Esophagus (tissue), 2 donors: ENCODE measurements around the gene CXCR5. TPM values are rescaled to one million over a fixed set of nuclear protein-coding genes. Genes with fewer than 3 reads are reported as not detected.

Source experiments
- H3K27ac ChIP-seq, 2 donors: one replicate each; pipeline ENCODE4 v1.5.1; 2013; ENCODE audit warnings: low read depth in 2 of 2, mild to moderate bottlenecking in 2 of 2, inconsistent platforms in 1 of 2, low read length in 1 of 2, moderate library complexity in 1 of 2
- H3K27me3 ChIP-seq, 2 donors: one replicate each; pipeline ENCODE4 v1.6.1; 2013; ENCODE audit warnings: low read length in 2 of 2, control low read depth in 1 of 2, mild to moderate bottlenecking in 1 of 2; ENCODE audit not compliant: insufficient read depth in 2 of 2, control insufficient read depth in 1 of 2
- H3K36me3 ChIP-seq, 2 donors: one replicate each; pipeline ENCODE4 v1.6.1; 2013; ENCODE audit warnings: low read length in 1 of 2; ENCODE audit not compliant: control insufficient read depth in 2 of 2, insufficient read depth in 2 of 2
- H3K4me1 ChIP-seq, 2 donors: one replicate each; pipeline ENCODE4 v1.6.1; 2013; ENCODE audit warnings: low read length in 1 of 2; ENCODE audit not compliant: control insufficient read depth in 2 of 2, insufficient read depth in 2 of 2
- H3K4me3 ChIP-seq, 2 donors: one replicate each; pipeline ENCODE4 v1.5.1; 2013; ENCODE audit warnings: low read length in 2 of 2, mild to moderate bottlenecking in 2 of 2, low read depth in 1 of 2, moderate library complexity in 1 of 2
- H3K9me3 ChIP-seq, 2 donors: one replicate each; pipeline ENCODE4 v1.6.1; 2013; ENCODE audit warnings: mild to moderate bottlenecking in 2 of 2, low read depth in 1 of 2, low read length in 1 of 2, moderate library complexity in 1 of 2; ENCODE audit not compliant: control insufficient read depth in 2 of 2, insufficient read depth in 1 of 2
- WGBS, 2 donors: extraction: QIAGEN DNeasy Blood & Tissue Kit; methylation state at CpG; one replicate each; pipeline ENCODE4 v1.1.7; 2013; 5-methylcytosine and 5-hydroxymethylcytosine counted together
- polyA plus RNA-seq, 2 donors: library from polyadenylated mRNA; stranded (reverse); fragments of 200-250 nt; gene quantifications; one replicate each; pipeline ENCODE4 v1.2.3, GENCODE V29; 2013
- donor health status: healthy with polysubstance abuse.
- donor health status: Bipolar disorder and iron deficiency.

The CXCR5 gene
- polyA plus RNA-seq, 2 donors: 0.11 to 0.18 TPM

- 40 to 45% methylated on average over 10 of the region's 10 CpGs for WGBS, 2 donors
- Histone ChIP-seq H3K9me3 (no peaks in the 10 kb centered on the region), H3K36me3 (no peaks in the 10 kb centered on the region), H3K4me3 (no peak overlapping the region), H3K4me1 (peaks cover 37 to 83% of the 10 kb centered on the region in 2 donors), H3K27ac (peak overlapping the region; percentile 98 to 99), H3K27me3 (no peaks in the 10 kb centered on the region)
These were observed 32.5 kb downstream of the CXCR5 start for GRCh38 chr11:118915941-118916841.

DNA sequence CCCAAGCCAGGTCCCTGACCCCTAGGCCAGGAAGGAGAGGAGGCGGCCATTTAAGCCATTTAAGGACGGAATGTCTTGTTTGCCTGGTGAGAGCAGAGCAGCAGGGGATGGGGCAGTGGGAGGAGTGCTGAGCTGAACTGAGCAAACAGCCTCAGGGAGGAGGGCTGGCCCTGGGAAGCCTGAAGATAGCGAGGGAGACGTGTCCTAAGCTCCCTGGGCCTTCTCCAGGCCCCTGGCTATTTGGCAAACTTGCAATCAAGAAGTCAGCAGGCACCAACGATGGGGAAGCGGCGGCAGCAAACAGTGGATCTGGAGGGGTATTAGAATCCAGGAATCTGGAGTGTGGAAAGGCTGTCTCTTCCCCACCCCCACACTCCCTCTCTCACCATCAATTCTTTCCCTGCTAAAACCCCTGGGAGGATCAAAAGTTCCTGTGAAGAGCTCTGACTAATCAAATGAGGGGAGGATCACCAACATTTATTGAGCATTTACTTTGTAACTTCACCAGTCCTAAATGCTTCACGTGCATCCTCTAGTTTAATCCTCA lies 33.2 kb downstream of the CXCR5 start:
- Histone ChIP-seq H3K9me3 (no peaks in the 10 kb centered on the region), H3K27ac (peak overlapping the region; percentile 98 to 99), H3K27me3 (no peaks in the 10 kb centered on the region), H3K36me3 (no peaks in the 10 kb centered on the region), H3K4me3 (no peak overlapping the region), H3K4me1 (peaks cover 43 to 84% of the 10 kb centered on the region in 2 donors)
- WGBS, 2 donors: 19 to 27% methylated on average over 8 of the region's 8 CpGs

DNA sequence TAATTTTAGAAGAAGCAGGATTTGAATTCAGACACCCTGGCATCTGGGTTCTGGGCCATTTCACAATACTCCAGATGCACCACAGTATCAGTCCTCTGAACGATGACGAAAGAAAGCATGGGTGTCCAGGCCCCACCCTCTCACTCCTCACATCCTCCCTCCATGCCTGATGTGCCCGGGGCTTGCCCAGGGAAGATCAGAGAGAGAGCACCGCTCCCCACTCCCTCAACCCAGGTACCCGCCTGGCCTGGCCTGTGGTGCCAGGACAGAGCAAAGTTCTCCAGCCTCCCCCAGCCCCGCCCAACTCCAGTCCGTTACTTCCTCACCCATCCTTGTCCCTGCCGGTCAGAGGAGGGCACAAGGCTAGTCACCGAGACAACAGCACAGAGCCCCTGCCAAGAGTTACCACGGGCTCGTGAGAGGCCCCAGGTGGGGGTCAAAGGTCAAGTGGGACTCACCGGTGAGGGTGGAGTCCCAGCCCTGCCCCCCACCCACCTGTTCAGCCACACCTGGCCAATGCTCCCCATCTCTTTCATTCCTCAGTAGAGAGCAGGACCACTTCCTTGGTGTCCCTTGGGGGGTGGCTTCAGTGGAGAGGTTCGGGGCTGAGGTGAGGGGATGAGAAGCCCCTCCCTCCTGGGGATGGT lies 33.9 kb downstream of the CXCR5 start:
- Histone ChIP-seq H3K27me3 (no peaks in the 10 kb centered on the region), H3K4me3 (peak overlapping the region; percentile 7 to 12), H3K4me1 (peaks cover 40 to 77% of the 10 kb centered on the region in 2 donors), H3K27ac (peak overlapping the region; percentile 98 to 99), H3K9me3 (no peaks in the 10 kb centered on the region), H3K36me3 (no peaks in the 10 kb centered on the region)
- 7 to 10% methylated on average over 13 of the region's 13 CpGs for WGBS, 2 donors

DNA sequence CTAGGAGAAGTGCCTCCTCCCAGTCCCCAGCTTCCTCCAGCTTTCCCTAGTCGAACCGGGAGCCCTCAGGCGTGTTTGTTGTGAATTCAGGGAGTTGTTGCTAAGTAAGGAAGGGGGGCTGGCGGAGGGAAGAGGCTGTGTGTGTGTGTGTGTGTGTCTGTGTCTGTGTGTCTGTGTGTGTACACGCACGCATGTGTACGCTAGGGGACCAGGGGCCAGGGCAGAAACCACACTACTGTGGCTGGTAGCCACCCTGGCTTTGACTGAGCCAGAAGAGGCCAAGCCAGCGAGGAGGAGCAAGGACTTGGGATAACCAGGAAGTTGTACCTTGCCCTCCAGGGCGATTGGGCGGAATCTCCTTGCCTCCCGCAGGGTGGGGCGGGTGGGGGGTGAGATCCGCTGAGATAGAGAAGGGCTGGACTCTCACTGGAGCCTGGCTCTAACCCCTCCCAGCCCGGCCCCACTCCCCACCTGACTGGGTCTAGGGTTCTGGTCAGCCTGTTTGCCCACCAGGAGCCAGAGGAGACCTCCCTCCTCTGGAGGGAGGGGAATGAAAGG lies 34.5 kb downstream of the CXCR5 start:
- H3K4me3 ChIP-seq: peak overlapping the region; percentile 7 to 29
- H3K27me3 ChIP-seq: no peaks in the 10 kb centered on the region
- no peaks in the 10 kb centered on the region for H3K9me3 ChIP-seq
- H3K27ac ChIP-seq: peak overlapping the region; percentile 98 to 99
- no peaks in the 10 kb centered on the region for H3K36me3 ChIP-seq
- H3K4me1 ChIP-seq: peaks cover 39 to 75% of the 10 kb centered on the region in 2 donors
- WGBS, 2 donors: 6 to 8% methylated on average over 14 of the region's 14 CpGs

DNA sequence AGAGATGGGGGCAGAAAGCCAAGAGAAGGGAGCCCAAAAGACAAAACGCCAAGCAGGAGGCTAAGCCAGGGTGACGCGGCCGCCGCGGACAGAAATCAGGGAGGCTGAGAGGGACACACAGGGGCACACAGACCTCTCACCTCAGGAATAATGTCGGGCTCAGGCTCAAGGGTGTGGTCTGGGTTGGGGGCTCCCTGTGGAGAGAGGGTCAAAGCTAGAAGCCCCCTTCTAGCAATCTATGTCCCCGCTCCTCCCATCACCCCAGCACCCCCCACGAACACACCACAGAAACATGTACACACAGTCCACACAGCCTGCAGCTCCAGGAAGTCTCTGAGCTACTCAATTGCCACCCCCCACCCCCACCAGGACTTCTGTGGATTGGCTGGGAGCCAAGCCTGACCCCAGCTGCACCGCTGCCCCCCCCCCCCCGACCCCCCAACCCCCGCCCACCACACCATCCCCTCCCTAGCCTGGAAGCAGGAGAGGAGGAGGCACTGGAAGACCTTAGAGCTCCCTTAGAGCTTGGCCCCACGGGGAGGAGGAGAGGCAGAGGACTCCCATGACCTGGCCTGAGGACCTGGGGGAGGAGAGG lies 35.1 kb downstream of the CXCR5 start:
- Histone ChIP-seq H3K4me1 (peaks cover 33 to 76% of the 10 kb centered on the region in 2 donors), H3K27me3 (no peaks in the 10 kb centered on the region), H3K36me3 (no peaks in the 10 kb centered on the region), H3K9me3 (no peaks in the 10 kb centered on the region), H3K27ac (peak overlapping the region; percentile 98 to 99), H3K4me3 (peak overlapping the region; percentile 7 to 29)
- WGBS, 2 donors: 6 to 13% methylated on average over 9 to 13 of the region's 13 CpGs

DNA sequence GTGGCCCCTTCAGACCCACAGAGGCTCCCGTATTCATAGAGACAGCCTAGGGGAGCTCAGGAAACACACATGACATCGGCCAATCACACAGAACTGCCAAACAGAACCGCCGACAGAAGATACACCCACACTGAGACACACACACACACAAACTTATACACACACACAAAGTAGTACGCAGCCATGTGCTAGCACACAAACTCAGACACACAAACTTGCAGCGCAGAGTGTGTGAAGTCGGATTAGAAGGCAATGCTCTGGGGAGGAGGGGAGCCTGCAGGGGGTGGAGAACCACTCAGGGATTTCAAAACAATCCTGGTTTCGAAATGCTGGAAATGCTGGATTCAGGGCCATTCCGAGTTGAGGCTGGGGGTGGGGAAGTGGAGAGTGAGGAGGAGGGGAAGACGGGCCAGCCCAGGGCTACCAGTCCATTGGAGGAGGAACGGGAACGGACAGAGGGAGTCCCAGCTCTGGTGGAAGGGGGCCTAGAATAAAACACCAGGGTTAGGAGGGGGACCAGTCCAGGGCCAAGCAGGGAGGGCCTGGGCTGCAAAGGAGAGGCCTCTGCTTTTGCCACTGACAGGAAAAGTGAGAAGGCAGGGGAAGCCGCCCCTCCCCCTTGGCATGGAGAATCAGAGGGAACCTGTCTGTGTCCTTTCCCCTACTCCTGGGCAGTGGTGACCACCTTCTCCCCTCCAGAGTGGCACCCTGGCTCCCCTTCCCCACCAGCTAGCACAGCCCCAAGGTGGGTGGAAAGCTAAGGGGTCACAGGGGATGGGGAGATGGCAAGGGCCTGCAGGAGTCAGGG lies 37.6 kb downstream of the CXCR5 start:
- H3K4me3 ChIP-seq: peak overlapping the region; percentile 90 to 95
- WGBS, 2 donors: 10 to 13% methylated on average over 13 of the region's 13 CpGs

GRCh38 chr11:118921929-118922744 lies 38.4 kb downstream of the CXCR5 start:
- H3K4me1 ChIP-seq: peaks cover 22 to 52% of the 10 kb centered on the region in 2 donors
- 7 to 12% methylated on average over 20 of the region's 20 CpGs for WGBS, 2 donors
- H3K4me3 ChIP-seq: peak overlapping the region; percentile 90 to 95
- no peaks in the 10 kb centered on the region for H3K36me3 ChIP-seq
- peak overlapping the region; percentile 98 to 99 for H3K27ac ChIP-seq
- no peaks in the 10 kb centered on the region for H3K9me3 ChIP-seq
- H3K27me3 ChIP-seq: no peaks in the 10 kb centered on the region

More for the DNA sequence above, 37.6 kb downstream of the CXCR5 start:
- Histone ChIP-seq H3K27ac (peak overlapping the region; percentile 98 to 99), H3K9me3 (no peaks in the 10 kb centered on the region), H3K27me3 (no peaks in the 10 kb centered on the region), H3K36me3 (no peaks in the 10 kb centered on the region), H3K4me1 (peaks cover 22 to 57% of the 10 kb centered on the region in 2 donors)
